Measurements from ENCODE around the gene TMEM179. TPM values are rescaled to one million over a fixed set of nuclear protein-coding genes. Genes with fewer than 3 reads are reported as not detected.
A peak's percentile ranks its signal among the peaks of the same experiment; 100 is the strongest.

Gene TMEM179
- total RNA-seq, 1 experiment from 2014 or later = 3.4 TPM

DNA sequence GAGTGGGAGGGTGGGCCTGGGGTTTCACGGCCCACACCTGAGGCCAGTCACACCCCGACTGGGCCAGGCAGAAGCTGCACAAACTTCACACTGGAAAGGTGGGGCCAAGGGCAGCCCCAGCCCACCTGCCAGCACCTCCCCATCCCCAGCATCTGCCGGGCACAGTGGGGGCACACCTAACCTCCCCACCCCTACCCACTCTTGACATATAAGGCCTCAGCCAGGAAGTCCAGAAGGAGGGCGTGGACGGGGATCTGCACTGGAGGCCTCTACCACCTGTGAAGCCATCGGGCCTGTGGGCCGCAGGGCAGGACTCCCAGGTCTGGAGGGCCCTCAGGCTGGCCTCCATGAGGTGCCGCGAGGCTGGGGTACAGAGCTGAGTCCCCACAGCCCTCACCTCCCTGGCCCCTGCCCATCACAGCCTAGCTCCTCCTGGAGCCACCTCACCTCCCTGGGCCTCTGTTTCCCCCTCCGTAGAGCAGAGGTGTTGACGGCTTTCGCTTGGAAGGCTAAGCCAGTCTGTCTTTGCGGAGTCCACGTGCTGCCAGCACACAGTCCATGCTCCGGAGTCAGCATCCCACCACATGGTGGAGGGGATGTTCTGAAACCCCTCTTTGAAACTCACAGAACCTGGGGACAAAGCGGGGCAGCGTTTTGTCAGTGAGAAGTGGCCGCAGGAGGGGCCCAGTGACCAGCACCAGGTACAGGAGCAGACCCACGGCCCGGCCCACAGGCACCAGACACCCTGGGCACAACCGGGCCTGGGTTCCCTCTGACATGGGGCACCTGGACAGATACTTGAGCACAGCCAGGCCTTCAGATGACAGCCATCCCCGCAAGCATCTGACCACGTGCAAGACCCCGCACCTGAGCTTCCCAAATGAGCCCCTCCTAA, 46.7 kb upstream of the TMEM179 start:
- intact Hi-C loops (cut with micrococcal nuclease; ENCODE audit: unreplicated experiment) = loop anchor here (5.0 kb wide), 1 partner anchor 56 kb away; no protein-coding TSS in a partner anchor

DNA sequence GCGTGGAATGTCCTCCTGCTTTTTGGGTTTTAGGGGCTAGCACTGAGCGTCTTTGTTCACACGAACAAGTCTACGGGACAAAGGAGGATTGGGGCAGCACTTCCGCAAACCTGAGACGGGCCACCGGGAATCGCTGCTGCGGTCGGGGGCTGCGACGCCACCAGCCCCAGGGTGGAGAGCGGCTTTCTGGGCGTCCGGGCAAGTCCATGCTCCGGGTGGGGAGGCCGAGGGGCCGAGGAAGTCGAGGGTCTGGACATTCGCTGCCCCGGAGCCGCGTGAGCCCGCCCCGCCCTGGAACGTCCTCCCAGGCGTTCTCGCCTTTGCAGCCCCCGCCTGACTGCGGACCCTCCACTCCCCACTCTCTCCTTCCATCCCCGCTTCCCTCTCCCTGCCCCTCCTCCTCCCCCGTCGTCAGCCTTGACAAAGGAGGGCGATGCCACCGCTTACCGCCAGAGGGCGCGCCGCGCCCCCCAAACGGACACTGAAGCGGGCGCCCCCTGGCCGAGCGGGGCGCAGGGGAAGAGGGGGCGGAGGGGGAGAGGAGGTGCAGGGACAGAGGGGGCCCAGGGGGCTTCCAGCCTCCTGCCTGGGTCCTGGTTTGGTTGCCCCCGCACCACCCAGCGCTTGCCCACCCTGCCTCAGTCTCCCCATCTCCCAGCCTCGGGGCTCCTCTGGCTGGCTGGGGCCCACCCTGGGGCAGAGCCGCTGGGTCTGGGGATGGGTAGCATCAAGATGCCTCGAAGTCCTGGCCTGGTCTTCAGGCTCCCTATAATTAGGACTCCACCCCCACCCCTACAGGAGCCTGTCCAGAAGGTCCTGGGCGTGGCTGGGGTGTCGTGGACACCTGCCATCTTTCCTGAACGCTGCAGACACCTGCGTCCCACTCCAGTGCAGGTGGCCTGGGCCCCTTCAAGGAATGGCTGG, 45.7 kb upstream of the TMEM179 start:
- peak overlapping the region; percentile 80 for H3K27ac ChIP-seq (ENCODE audit: low read length)
- in situ Hi-C loops (cut with HindIII; ENCODE audit: low pct_unique_long_range_greater_than_20kb, low sequenced_read_pairs) = no loop called here
- intact Hi-C loops (cut with micrococcal nuclease; ENCODE audit: unreplicated experiment) = loop anchor here (5.0 kb wide), 1 partner anchor 57 kb away; no protein-coding TSS in a partner anchor
- no peaks in the 10 kb centered on the region for H3K27me3 ChIP-seq (ENCODE audit: control insufficient read depth, insufficient read depth, low read length)
- ChIA-PET POLR2A (no interaction called here), CTCF (no interaction called here)
- ATAC-seq (peak; percentile 92), DNase-seq (ENCODE audit: low read depth, low spot score) (no peak)
- peaks cover 3% of the 10 kb centered on the region; the same call in 1 of the 2 replicates for H3K9me3 ChIP-seq (ENCODE audit: control insufficient read depth, insufficient read depth, low read depth, low read length)
- TF ChIP-seq POLR2AphosphoS5 (IDR thresholded peaks at IDR 0.05; ENCODE audit: low read depth, low read length) = no peak
- TF ChIP-seq SIN3A (IDR thresholded peaks at IDR 0.05; ENCODE audit: borderline replicate concordance, insufficient read depth, low read depth, low read length) = no peak
- TF ChIP-seq, protein P1, sequence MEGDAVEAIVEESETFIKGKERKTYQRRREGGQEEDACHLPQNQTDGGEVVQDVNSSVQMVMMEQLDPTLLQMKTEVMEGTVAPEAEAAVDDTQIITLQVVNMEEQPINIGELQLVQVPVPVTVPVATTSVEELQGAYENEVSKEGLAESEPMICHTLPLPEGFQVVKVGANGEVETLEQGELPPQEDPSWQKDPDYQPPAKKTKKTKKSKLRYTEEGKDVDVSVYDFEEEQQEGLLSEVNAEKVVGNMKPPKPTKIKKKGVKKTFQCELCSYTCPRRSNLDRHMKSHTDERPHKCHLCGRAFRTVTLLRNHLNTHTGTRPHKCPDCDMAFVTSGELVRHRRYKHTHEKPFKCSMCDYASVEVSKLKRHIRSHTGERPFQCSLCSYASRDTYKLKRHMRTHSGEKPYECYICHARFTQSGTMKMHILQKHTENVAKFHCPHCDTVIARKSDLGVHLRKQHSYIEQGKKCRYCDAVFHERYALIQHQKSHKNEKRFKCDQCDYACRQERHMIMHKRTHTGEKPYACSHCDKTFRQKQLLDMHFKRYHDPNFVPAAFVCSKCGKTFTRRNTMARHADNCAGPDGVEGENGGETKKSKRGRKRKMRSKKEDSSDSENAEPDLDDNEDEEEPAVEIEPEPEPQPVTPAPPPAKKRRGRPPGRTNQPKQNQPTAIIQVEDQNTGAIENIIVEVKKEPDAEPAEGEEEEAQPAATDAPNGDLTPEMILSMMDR (IDR thresholded peaks at IDR 0.05) = peak; percentile 97
- no peak for TF ChIP-seq TCF7L2 (IDR thresholded peaks at IDR 0.05; ENCODE audit: low read depth, low read length)
- H3K4me1 ChIP-seq (ENCODE audit: control insufficient read depth, insufficient read depth, low read length) = peaks cover 4% of the 10 kb centered on the region
- no peaks in the 10 kb centered on the region for H3K36me3 ChIP-seq (ENCODE audit: control insufficient read depth, insufficient read depth, low read length)
- BruUV-seq (replicated peaks) = no TSS peak
- peak overlapping the region; percentile 37 to 50 for H3K4me3 ChIP-seq (ENCODE audit: low read depth in 2 of 2, low read length in 2 of 2)

More for the DNA sequence above, 46.7 kb upstream of the TMEM179 start:
- no peak for TF ChIP-seq POLR2AphosphoS5 (IDR thresholded peaks at IDR 0.05; ENCODE audit: low read depth, low read length)
- TF ChIP-seq, protein P1 (IDR thresholded peaks at IDR 0.05) = no peak
- Histone ChIP-seq H3K27me3 (ENCODE audit: control insufficient read depth, insufficient read depth, low read length) (no peaks in the 10 kb centered on the region), H3K9me3 (ENCODE audit: control insufficient read depth, insufficient read depth, low read depth, low read length) (peaks cover 3% of the 10 kb centered on the region; the same call in 1 of the 2 replicates), H3K4me1 (ENCODE audit: control insufficient read depth, insufficient read depth, low read length) (peaks cover 4% of the 10 kb centered on the region), H3K36me3 (ENCODE audit: control insufficient read depth, insufficient read depth, low read length) (no peaks in the 10 kb centered on the region), H3K4me3 (ENCODE audit: low read depth in 2 of 2, low read length in 2 of 2) (no peak overlapping the region), H3K27ac (ENCODE audit: low read length) (peak overlapping the region; percentile 72)
- no TSS peak for BruUV-seq (replicated peaks)
- ChIA-PET CTCF (interaction anchor here (0.5 to 0.7 kb wide), 2 partner anchors 25 to 496 kb away, joined by 3 read pairs; no protein-coding TSS in a partner anchor), POLR2A (no interaction called here)
- ATAC-seq (peak; percentile 36), DNase-seq (ENCODE audit: low read depth, low spot score) (no peak)
- in situ Hi-C loops (cut with HindIII; ENCODE audit: low pct_unique_long_range_greater_than_20kb, low sequenced_read_pairs) = no loop called here
